T follicular helper cell (primary cell): Measurements from ENCODE around the gene KHDC4.

Experiments used
- DNase-seq: peaks from one replicate; pipeline ENCODE4 v3.0.0-alpha.2; 2020; ENCODE audit warnings: low read depth

KHDC4 gene

DNA sequence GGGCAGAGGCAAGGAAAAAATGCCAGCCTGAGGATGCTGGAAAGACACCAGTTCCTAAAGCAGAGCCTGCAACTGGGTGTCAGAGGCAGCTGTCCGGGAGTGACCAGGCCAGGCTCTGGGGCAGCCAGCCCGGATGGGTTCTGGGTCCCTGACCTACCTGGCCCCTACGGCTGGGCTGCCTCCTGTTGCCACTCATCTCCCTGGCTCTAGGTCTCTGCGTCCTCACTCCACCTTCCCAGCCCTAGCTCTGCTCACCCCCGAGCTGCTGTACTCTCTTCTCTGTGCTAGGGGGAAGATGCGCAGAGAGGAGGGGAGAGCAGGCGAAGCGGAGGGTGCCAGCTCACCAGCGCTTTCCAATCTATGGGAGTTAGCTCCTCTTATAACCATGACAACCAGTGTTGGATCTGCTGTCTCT is 35.2 kb upstream of the KHDC4 start:
- no peak for DNase-seq

DNA sequence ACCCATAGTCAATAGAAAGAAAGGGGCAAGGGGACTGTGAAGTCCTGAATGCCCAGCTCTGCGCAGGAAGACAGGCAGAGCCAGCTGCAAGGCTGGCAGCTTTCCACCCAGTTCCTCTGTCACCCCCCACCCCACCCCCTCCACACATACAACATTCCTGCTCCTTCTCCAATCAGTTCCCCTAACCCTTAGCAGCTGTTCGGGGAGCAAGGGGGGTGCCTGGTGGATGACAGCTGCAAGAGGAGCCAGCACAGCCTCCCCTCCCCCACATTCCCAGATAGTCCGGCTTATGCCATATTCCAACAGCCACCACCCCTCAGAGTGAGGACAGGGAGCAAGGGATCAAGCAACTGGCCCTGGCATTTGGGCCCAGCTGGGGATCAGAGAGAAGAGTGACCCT is 34.5 kb upstream of the KHDC4 start:
- DNase-seq: no peak

DNA sequence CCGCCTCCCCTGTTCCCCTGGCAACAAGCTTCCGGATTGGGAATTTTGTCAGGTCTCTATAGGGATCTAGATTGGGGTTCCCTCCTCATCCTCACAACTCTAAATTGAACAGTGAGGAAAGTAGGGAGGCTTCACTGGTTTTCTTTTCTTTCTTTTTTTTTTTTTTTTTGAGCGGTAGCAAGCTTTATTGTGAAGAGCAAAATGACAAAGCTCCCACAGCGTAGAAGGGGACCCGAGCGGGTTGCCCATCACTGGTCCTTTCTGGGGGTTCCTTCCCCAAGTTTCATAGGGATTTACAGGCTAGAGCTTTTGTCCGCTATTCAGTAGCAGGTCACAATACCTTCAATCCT is 33.8 kb upstream of the KHDC4 start:
- DNase-seq: no peak

DNA sequence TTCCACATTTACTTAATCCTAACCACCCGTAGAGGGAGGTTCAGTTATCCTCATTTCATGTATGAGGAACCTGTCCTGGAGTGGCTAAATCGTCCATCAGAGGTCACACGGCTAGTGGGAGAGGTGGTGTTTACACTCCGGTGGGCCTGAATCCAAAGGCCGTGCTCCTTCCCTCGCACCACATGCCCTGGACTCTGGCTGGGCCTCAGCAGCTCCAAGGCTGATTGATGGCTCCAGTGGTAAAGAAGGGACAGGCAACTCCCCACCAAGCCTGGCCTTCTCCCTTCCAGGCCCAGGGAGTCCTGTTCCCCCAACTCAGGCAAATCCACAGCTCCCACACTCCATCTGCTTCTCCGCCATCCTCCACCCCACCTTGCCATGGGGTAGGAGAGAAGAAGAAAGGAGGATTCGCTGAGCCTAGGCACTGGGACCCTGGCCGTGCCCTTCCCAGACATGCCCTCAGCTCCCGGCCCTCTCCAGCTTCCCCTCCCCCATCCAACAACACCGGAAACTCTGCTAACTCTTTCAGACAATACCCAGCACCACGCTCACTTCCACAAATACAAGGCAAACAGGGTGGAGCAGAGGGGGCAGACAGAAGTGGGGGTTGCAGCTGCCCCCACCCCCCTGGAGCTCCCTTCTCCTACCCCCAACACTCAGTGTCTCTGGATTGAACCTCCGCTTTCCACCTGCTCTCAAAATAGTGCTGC is 33.3 kb upstream of the KHDC4 start:
- DNase-seq: no peak

DNA sequence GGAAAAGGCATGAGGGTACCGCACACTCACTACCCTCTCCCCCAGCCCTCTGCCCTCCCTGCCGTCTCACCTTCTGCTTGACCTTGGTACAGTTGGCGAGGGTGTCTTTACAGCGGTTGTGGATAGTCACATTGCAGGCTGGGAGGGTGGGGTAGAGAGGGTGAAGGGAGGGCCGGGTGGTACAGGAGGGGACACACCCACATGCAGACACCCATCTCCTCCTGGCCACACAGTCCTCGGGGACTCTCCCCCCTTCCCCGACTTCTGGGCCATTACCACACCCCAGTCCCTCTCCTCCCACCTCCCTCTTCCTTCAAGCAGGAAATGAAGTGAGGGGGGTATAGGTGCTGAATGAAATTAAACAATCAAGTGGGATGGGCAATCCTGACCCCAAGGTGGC is 32.5 kb upstream of the KHDC4 start:
- DNase-seq: no peak

DNA sequence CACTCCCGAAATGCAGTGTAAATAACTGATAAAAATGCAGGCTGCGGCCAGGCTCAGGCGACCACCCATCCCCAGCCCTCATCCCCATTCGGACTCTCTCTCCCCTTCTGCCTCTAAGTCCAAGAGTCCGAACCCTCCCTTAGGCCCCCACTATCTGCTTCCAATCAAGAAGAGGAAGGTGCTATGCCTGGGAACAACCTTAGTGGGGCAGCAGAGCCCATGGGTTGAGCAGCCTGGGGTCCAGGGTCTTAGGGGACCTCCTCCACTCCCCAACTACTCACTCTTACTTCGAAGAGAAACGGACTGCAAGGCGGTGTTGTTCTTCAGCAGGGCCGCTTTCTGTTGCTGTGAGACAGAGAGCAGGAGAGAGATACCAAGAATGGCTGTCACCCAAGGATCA is 31.9 kb upstream of the KHDC4 start:
- DNase-seq: no peak

DNA sequence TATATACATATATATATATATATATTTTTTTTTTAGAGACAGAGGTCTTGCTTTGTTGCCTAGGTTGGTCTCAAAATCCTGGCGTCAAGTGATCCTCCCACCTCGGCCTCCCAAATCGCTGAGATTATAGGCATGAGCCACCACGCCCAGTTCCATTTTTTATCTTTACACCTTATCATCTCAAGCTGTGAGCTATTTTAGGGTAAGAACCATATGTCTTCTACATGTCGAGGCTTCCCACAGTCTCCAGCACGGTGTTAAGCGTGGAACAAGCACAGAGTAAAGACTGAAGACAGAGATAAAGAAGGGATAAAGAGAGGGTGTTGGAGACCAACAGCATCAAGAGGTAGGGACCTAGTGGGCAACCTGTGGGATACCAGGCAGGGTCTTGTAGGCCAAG is 30.0 kb upstream of the KHDC4 start:
- no peak for DNase-seq

DNA sequence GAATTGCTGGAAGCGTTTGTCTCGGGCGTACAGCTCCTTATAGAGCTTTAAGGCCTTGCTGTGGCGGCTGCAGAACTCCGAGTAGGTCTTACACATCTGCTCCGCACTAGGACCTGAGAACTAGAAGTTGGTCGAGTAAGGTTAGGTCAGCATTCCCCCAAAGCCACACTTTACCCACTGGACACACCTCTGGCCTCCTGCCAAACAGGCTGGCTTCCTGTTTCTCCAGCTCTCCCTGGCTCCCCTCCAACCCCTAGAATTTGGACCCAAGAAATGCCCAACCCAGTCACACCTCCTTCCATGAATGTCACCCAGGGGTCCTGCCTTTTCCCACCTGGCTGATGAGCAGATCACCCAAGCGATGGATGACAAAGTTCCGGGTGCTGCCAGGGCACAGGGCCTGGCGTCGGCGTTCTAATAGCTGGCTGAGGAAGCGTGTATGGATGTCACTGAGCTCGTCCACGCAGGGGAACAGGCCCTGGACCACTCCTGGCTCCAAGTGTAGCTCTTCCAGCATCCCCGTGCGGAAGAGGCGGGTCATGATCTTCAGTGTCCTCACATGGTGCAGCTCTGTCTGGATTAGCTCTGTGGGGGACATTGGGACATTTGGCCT is 28.5 kb upstream of the KHDC4 start:
- no peak for DNase-seq

DNA sequence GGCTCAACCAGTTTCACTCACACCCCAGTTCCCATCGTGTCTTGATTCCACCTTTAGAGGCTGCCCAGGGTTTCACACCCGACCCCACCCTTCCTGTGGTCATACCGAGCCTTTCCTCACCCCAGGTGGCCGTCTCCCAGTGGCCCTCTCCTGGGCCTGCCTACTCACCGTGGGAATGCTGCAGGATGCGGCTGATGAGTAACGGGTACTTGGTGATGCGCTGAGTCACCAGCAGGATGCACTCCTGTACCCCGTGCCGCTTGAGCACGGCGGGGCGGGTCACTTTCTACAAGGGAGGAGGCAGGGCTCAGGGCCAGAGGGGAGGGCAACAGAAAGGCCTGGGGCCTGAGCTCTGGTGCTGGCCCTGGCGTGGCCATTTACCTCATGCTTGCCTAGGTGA is 27.7 kb upstream of the KHDC4 start:
- no peak for DNase-seq

DNA sequence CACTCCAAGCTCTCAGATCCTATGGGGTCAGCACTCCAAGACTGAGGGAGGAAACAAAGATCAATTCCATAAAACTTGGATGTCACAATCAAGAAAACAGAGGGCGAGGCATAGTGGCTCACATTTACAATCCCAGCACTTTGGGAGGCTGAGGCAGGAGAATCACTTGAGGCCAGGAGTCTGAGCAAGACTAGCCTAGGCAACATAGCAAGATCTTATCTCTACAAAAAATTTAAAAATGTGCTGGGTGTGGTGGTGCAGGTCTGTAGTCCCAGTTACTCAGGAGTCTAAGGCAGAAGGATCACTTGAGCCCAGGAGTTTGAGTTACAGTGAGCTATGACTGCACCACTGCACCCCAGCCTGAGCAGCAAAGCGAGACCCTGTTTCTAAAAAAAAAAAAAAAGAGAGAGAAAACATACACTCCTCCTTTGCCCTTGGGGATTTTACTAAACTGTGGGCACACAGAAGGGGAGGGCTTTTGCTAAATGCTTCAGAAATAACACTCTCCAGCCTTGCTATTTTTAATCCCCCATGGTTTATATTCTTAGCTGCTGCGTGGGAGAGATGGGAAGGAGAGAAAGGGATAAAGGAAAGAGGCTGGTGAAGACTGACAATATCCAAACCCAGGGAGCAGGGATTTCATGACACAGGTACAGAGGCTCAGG is 26.0 kb upstream of the KHDC4 start:
- no peak for DNase-seq

DNA sequence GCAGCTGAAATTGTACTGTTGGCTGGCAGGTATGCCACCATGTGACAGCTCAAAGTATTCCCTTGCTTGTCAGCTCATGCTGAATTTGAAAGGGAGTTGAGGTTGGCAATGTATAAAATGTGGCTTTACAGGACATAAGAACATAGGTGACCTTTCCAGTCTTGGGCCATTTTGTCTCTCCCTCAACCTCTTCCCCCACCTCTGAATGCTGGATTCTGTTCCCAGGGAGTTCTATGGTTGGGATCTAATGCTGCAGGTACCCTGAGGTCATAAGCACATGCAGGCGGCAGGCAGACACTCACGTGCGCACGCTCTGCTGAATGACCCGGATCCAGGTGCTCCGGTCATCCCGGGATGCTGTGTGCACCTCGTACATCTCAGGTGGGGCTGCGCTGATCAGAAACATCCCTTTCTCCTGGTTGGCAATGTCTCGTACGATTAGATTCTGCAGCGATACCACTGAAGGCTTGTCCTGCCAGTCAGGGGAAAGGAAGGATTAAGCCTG is 23.2 kb upstream of the KHDC4 start:
- DNase-seq: no peak

DNA sequence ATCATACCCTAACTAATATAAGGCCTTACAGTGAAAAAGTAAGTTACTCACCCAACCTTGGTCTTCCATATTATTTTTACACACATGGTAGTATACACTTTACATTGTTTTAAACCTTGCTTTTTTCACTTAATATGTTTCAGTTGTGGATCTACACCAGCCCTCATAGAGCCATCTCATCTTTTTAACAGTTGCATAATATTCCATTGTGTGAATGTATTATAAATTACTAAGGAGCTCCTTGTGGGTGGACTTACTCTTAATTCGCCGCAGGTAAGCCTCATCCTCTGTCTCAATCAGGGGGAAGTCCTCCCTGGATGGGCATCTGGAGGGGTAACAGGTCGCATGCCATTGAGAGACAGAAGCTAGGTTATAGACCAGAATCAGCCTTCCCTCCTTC is 20.4 kb upstream of the KHDC4 start:
- no peak for DNase-seq

DNA sequence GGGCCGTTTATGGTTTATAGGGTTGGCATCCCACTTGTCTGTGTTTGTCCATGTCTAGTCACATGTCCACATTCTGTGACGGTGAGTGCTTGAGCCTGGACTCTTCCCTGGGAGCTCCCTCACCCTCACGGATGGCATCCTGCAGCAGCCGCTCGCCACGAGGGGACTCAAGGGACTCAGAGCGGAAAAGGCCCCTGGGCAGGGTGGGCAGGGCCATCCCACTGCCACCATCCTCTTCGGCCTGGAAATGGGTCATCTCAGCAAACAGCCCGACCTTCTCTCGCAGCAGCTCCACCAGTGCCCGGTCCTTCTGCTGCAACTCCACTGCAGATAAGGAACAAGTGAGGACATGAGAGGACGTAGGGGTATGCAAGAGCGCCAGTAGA is 18.3 kb upstream of the KHDC4 start:
- DNase-seq: no peak

DNA sequence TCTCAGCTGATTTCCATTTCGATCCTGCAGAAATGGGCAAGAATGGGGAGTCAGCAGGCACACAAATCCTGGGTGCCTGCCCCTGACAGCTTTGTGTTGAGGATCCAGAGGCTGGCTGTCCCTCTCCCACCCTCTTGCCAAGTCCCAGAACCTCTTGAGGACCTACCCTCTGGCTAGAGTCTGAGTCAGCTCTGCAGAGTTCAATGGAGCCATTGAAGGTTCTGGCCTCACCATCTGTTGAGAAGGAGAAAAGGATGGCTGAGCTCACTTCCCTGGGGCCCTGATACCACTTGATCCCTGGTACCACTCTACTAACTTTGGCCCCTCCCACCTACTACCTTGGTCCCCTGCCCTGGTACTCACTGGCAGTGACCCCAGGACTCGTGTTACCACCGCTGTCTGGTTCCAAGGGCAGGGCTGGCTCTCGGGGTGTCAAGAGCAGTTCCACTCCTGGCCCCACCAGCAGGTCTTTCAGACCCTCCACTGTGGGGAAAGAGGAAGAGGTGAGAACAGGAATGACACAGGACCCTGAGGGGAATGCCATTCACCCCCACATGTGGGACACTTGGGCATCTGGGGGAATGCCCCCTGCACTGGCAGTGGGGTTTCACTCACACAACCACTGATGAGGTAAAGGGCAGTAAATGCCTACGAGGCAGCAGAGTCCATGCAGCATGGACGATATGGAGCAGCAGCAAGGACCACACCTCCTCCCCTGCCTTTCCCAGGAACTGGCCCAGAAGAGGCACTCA is 17.7 kb upstream of the KHDC4 start:
- DNase-seq: no peak

DNA sequence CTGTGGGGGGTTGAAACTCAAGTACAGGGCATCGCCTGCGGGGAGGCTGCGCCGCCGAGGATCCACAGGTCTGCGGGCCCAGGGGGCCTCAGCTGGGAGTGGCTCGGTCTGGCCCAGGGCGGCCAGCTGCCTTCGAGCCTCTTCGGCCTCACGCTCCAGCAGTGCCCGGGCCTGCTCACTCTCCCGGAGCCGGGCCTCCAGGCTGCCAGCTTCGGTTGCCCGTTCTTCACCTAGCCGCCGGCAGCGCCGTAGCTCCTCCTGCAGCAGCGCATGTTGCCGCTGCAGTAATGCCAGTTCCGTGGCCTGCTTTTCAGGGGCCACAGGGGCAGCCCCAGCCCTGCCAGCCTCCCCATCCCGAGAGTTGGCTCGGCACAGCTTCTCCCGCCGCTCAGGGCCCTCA is 16.6 kb upstream of the KHDC4 start:
- no peak for DNase-seq

DNA sequence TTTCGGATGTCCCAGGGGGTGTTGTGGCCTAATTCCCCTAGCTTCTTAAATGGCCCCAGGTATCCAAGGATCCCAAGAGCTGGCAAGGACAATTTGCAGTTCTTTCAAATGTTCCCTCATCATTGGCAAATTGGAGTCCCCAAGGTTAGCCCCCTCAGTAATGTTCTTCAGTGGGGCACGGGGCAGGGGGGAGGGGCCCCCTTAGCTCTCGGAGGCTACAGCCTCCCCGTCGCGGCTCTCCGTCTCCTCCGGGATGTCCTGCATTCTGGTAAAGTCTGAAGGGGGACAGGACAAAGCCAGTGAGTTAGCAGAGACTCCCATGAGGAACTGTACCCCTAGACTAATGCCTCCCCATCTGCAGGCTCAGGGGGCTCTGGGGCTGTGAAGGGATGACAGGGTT is 13.5 kb upstream of the KHDC4 start:
- DNase-seq: no peak

DNA sequence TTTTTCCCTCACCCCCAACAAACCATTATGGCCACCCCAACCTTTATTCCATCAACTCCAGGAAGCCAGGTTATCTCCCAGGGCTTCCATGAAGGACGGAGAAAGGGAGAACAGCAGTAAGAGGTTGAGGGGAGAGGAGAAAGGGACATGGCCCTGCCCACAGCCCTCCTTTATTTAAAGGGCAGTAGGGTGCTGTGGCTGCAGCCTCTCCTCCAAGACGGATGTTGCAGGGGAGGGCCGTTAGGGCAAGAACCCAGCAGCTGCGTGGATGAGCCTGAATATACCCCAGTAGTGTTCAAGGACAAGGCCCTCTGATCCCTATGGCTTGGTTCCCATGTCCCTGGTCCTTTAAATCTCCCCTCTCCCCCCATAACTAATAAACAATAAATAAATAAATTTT is 13.1 kb upstream of the KHDC4 start:
- no peak for DNase-seq

DNA sequence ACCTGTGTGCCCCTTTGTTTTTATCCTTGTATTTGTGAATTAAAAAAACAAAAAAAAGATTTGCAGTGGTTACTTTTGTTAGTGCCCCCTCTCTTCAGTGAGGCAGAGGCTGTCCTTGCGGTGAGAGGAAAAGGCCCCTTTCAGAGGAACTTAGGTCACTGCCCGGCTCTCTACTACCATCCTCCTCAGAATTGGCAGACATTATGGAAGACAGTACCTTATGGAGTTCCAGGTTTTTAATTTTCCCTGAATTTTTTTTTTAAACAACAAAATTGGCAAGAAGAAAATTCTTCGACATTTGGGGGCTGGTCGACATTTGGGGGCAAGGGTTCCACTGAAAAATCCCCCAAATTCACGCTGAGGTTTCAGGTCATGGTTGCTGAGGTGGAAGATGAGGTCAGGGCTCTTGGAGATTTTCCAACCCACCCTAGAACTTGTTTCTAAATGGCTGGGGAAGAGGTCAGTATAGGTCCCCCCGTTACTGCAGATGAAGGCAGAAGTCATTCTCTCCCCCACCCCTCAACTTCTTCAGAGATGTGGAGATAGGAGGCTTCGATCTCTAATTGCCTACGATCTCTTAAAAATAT is 12.5 kb upstream of the KHDC4 start:
- no peak for DNase-seq

DNA sequence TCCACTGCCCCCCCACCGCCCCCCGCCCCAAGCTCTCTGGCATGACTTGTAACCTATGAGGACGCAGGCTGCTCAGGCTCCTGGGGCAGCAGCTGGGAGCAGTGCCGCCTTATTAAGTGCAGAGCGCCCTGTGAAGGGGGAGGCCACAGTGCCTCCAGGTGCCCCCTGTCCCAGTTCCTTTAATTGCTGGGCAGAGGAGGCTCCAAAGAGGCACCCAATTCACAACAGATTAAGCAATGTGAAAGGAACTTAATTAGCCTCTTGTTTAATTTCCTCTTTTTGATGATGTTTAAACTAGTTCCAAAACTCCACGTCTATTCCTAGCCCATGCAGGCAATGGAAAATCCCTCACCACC is 10.2 kb upstream of the KHDC4 start:
- DNase-seq: no peak

DNA sequence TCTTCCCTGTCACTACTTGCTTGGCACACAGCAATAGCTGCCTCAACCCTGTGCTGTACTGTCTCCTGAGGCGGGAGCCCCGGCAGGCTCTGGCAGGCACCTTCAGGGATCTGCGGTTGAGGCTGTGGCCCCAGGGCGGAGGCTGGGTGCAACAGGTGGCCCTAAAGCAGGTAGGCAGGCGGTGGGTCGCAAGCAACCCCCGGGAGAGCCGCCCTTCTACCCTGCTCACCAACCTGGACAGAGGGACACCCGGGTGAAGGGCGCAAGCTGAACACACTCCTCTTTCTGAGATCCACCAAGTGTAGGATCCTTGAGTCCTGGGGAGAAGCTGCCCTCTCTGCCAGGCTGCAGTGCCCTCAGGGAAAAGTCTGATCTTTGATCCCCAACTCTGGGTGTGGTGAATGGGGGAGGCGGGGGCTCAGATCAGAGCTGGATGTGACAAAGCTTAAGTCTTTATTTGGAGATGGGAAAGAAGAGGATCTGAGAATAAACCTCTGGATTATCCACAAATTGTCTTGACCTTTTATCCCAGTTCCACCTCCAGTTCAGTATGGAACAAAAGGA is 8.4 kb upstream of the KHDC4 start:
- DNase-seq: no peak

DNA sequence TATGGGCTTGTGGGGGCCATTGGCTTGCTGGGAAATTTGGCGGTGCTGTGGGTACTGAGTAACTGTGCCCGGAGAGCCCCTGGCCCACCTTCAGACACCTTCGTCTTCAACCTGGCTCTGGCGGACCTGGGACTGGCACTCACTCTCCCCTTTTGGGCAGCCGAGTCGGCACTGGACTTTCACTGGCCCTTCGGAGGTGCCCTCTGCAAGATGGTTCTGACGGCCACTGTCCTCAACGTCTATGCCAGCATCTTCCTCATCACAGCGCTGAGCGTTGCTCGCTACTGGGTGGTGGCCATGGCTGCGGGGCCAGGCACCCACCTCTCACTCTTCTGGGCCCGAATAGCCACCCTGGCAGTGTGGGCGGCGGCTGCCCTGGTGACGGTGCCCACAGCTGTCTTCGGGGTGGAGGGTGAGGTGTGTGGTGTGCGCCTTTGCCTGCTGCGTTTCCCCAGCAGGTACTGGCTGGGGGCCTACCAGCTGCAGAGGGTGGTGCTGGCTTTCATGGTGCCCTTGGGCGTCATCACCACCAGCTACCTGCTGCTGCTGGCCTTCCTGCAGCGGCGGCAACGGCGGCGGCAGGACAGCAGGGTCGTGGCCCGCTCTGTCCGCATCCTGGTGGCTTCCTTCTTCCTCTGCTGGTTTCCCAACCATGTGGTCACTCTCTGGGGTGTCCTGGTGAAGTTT is 7.8 kb upstream of the KHDC4 start:
- no peak for DNase-seq
